ENCODE measurements around the gene TACC2. TPM values are rescaled to one million over a fixed set of nuclear protein-coding genes. Genes with fewer than 3 reads are reported as not detected.

The TACC2 gene
- total RNA-seq, 1 experiment from 2014 or later, result 24.4 TPM

GRCh38 chr10:122287570-122287969 is 298.6 kb downstream of the TACC2 start:
- H3K4me3 Mint-ChIP-seq (ENCODE audit: low read depth, unreplicated experiment), result no peak overlapping the region
- TF ChIP-seq CTCF (IDR thresholded peaks at IDR 0.05; ENCODE audit: unreplicated experiment), result no peak
- intact Hi-C loops (cut with micrococcal nuclease; ENCODE audit: unreplicated experiment), result no loop called here
- H3K9me3 Mint-ChIP-seq (ENCODE audit: low read depth, unreplicated experiment), result no peaks in the 10 kb centered on the region
- no peaks in the 10 kb centered on the region for H3K4me1 Mint-ChIP-seq (ENCODE audit: low read depth, unreplicated experiment)
- peaks cover 12% of the 10 kb centered on the region for H3K27me3 Mint-ChIP-seq (ENCODE audit: unreplicated experiment)
- H3K27ac Mint-ChIP-seq (ENCODE audit: unreplicated experiment), result no peak overlapping the region
- CTCF ChIA-PET, result interaction anchor here (0.6 kb wide), 2 partner anchors 202 to 277 kb away, joined by 3 read pairs; no protein-coding TSS in a partner anchor
- DNase-seq, result no peak
- BruUV-seq (replicated peaks), result no TSS peak
- H3K36me3 Mint-ChIP-seq (ENCODE audit: insufficient read depth, unreplicated experiment), result no peaks in the 10 kb centered on the region

GRCh38 chr10:122288262-122288661 is 299.3 kb downstream of the TACC2 start:
- TF ChIP-seq CTCF (IDR thresholded peaks at IDR 0.05; ENCODE audit: unreplicated experiment), result no peak
- CTCF ChIA-PET, result interaction anchor here (0.6 to 1.4 kb wide), 2 partner anchors 11 to 201 kb away, joined by 3 read pairs; no protein-coding TSS in a partner anchor
- no peaks in the 10 kb centered on the region for H3K4me1 Mint-ChIP-seq (ENCODE audit: low read depth, unreplicated experiment)

GRCh38 chr10:122288917-122289316 is 300.0 kb downstream of the TACC2 start:
- Mint-ChIP-seq H3K36me3 (ENCODE audit: insufficient read depth, unreplicated experiment) (no peaks in the 10 kb centered on the region), H3K27ac (ENCODE audit: unreplicated experiment) (no peak overlapping the region), H3K9me3 (ENCODE audit: low read depth, unreplicated experiment) (no peaks in the 10 kb centered on the region), H3K27me3 (ENCODE audit: unreplicated experiment) (peaks cover 12% of the 10 kb centered on the region), H3K4me3 (ENCODE audit: low read depth, unreplicated experiment) (no peak overlapping the region), H3K4me1 (ENCODE audit: low read depth, unreplicated experiment) (no peaks in the 10 kb centered on the region)
- intact Hi-C loops (cut with micrococcal nuclease; ENCODE audit: unreplicated experiment), result no loop called here
- BruUV-seq (replicated peaks), result no TSS peak
- TF ChIP-seq CTCF (IDR thresholded peaks at IDR 0.05; ENCODE audit: unreplicated experiment), result no peak
- DNase-seq, result no peak
- CTCF ChIA-PET, result interaction anchor here (1.4 kb wide), 1 partner anchor 10 kb away, joined by 3 read pairs; no protein-coding TSS in a partner anchor

More at GRCh38 chr10:122288262-122288661, 299.3 kb downstream of the TACC2 start:
- no peak overlapping the region for H3K27ac Mint-ChIP-seq (ENCODE audit: unreplicated experiment)
- H3K4me3 Mint-ChIP-seq (ENCODE audit: low read depth, unreplicated experiment), result no peak overlapping the region
- H3K36me3 Mint-ChIP-seq (ENCODE audit: insufficient read depth, unreplicated experiment), result no peaks in the 10 kb centered on the region
- no peak for DNase-seq
- intact Hi-C loops (cut with micrococcal nuclease; ENCODE audit: unreplicated experiment), result no loop called here
- no TSS peak for BruUV-seq (replicated peaks)
- peaks cover 12% of the 10 kb centered on the region for H3K27me3 Mint-ChIP-seq (ENCODE audit: unreplicated experiment)
- H3K9me3 Mint-ChIP-seq (ENCODE audit: low read depth, unreplicated experiment), result no peaks in the 10 kb centered on the region

GRCh38 chr10:122290334-122290733 is 301.4 kb downstream of the TACC2 start:
- intact Hi-C loops (cut with micrococcal nuclease; ENCODE audit: unreplicated experiment), result no loop called here
- H3K4me3 Mint-ChIP-seq (ENCODE audit: low read depth, unreplicated experiment), result no peak overlapping the region
- CTCF ChIA-PET, result no interaction called here
- H3K9me3 Mint-ChIP-seq (ENCODE audit: low read depth, unreplicated experiment), result no peaks in the 10 kb centered on the region
- no peaks in the 10 kb centered on the region for H3K36me3 Mint-ChIP-seq (ENCODE audit: insufficient read depth, unreplicated experiment)
- no peak for TF ChIP-seq CTCF (IDR thresholded peaks at IDR 0.05; ENCODE audit: unreplicated experiment)
- peaks cover 12% of the 10 kb centered on the region for H3K27me3 Mint-ChIP-seq (ENCODE audit: unreplicated experiment)
- no peaks in the 10 kb centered on the region for H3K4me1 Mint-ChIP-seq (ENCODE audit: low read depth, unreplicated experiment)
- DNase-seq, result no peak
- H3K27ac Mint-ChIP-seq (ENCODE audit: unreplicated experiment), result no peak overlapping the region
- no TSS peak for BruUV-seq (replicated peaks)
